ENCODE measurements around the gene HNRNPLL.

GRCh38 chr2:38546585-38546984 is 56.1 kb downstream of the HNRNPLL start:
- TF ChIP-seq, protein P1, sequence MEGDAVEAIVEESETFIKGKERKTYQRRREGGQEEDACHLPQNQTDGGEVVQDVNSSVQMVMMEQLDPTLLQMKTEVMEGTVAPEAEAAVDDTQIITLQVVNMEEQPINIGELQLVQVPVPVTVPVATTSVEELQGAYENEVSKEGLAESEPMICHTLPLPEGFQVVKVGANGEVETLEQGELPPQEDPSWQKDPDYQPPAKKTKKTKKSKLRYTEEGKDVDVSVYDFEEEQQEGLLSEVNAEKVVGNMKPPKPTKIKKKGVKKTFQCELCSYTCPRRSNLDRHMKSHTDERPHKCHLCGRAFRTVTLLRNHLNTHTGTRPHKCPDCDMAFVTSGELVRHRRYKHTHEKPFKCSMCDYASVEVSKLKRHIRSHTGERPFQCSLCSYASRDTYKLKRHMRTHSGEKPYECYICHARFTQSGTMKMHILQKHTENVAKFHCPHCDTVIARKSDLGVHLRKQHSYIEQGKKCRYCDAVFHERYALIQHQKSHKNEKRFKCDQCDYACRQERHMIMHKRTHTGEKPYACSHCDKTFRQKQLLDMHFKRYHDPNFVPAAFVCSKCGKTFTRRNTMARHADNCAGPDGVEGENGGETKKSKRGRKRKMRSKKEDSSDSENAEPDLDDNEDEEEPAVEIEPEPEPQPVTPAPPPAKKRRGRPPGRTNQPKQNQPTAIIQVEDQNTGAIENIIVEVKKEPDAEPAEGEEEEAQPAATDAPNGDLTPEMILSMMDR (IDR thresholded peaks at IDR 0.05; ENCODE audit: low read depth, low read length), result no peak
- TF ChIP-seq POLR2A (IDR thresholded peaks at IDR 0.05; ENCODE audit: extremely low read depth, insufficient read length) (no peak), MYC (IDR thresholded peaks at IDR 0.05; ENCODE audit: low read depth, low read length) (no peak)
- TF ChIP-seq, protein P2, sequence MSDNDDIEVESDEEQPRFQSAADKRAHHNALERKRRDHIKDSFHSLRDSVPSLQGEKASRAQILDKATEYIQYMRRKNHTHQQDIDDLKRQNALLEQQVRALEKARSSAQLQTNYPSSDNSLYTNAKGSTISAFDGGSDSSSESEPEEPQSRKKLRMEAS (IDR thresholded peaks at IDR 0.05; ENCODE audit: low read depth, low read length), result no peak

Data from NB4 (cell line).